Lower leg skin (tissue), 4 donors: ENCODE data around the gene CERK. TPM values are rescaled to one million over a fixed set of nuclear protein-coding genes. Genes with fewer than 3 reads are reported as not detected.

Experiments used
- DNase-seq, 2 donors: peaks; one replicate each; pipeline ENCODE4 v3.0.0-alpha.2; 2019; ENCODE audit warnings: low spot score in 2 of 2
- H3K4me3 ChIP-seq: fragments of 200-600 bp; sonication (generic); 2 replicates; pipeline ENCODE4 v1.5.1; 2017; ENCODE audit warnings: mild to moderate bottlenecking, low read depth; ENCODE audit not compliant: poor library complexity, severe bottlenecking
- CTCF ChIP-seq, 3 donors: fragments of 450-650 bp; IDR thresholded peaks; one replicate each; pipeline ENCODE4 v1.5.1; 2016; ENCODE audit warnings: antibody characterized with exemption in 3 of 3, mild to moderate bottlenecking in 3 of 3, moderate library complexity in 2 of 3
- POLR2A ChIP-seq, 2 donors: fragments of 450-650 bp; IDR thresholded peaks; one replicate each; pipeline ENCODE4 v1.6.1; 2016 to 2017; ENCODE audit warnings: antibody characterized with exemption in 2 of 2, mild to moderate bottlenecking in 1 of 2, moderate library complexity in 1 of 2
- WGBS, 2 donors: methylation state at CpG; one replicate each; pipeline ENCODE4 v1.1.5; 2018; 5-methylcytosine and 5-hydroxymethylcytosine counted together
- intact Hi-C: fragments of 100-400 bp; cut with DNase I; formaldehyde crosslinking; loops from one replicate; pipeline ENCODE4 v1.15.0; 2023; ENCODE audit warnings: low total_unique reads
- total RNA-seq, 4 donors: library from RNA; depleted of rRNA; stranded (reverse); fragments of >200 nt; gene quantifications; one replicate each; pipeline ENCODE4 v1.1.0, GENCODE V29; 2016

CERK gene
- total RNA-seq, 4 donors from 2014 or later, result 38.9 to 49.6 (median 41.5) TPM

GRCh38 chr22:46746192-46746591 lies 8.1 kb upstream of the CERK start:
- no peak overlapping the region for H3K4me3 ChIP-seq
- DNase-seq, result no peak
- 70 to 79% methylated on average over 5 of the region's 5 CpGs for WGBS, 2 donors
- intact Hi-C loops, result no loop called here
- TF ChIP-seq POLR2A (IDR thresholded peaks at IDR 0.05) (no peak), CTCF (IDR thresholded peaks at IDR 0.05) (no peak)

- H3K4me3 ChIP-seq, result no peak overlapping the region
- 88% methylated on average over 6 of the region's 6 CpGs for WGBS, 2 donors
- DNase-seq, result no peak
- intact Hi-C loops, result no loop called here
- TF ChIP-seq CTCF (IDR thresholded peaks at IDR 0.05) (no peak), POLR2A (IDR thresholded peaks at IDR 0.05) (no peak)
These were observed 6.5 kb upstream of the CERK start for GRCh38 chr22:46744581-46744980.

GRCh38 chr22:46742576-46743221 lies 4.6 kb upstream of the CERK start:
- DNase-seq, result no peak
- H3K4me3 ChIP-seq, result no peak overlapping the region
- TF ChIP-seq POLR2A (IDR thresholded peaks at IDR 0.05), result no peak
- no peak for TF ChIP-seq CTCF (IDR thresholded peaks at IDR 0.05)
- intact Hi-C loops, result no loop called here
- 59 to 67% methylated on average over 6 of the region's 6 CpGs for WGBS, 2 donors

GRCh38 chr22:46741974-46742519 lies 4.0 kb upstream of the CERK start:
- DNase-seq, result no peak
- TF ChIP-seq CTCF (IDR thresholded peaks at IDR 0.05), result no peak
- no peak for TF ChIP-seq POLR2A (IDR thresholded peaks at IDR 0.05)
- no peak overlapping the region for H3K4me3 ChIP-seq
- 82 to 87% methylated on average over 6 of the region's 6 CpGs for WGBS, 2 donors
- intact Hi-C loops, result no loop called here

GRCh38 chr22:46740910-46741780 lies 3.1 kb upstream of the CERK start:
- intact Hi-C loops, result no loop called here
- TF ChIP-seq CTCF (IDR thresholded peaks at IDR 0.05) (no peak), POLR2A (IDR thresholded peaks at IDR 0.05) (no peak)
- no peak for DNase-seq
- WGBS, 2 donors, result 90 to 93% methylated on average over 14 of the region's 14 CpGs
- no peak overlapping the region for H3K4me3 ChIP-seq
